Sigmoid colon (tissue), 7 donors: Measurements from ENCODE around the gene FAM184B. TPM values are rescaled to one million over a fixed set of nuclear protein-coding genes. Genes with fewer than 3 reads are reported as not detected.

Source experiments
- DNase-seq: peaks from one replicate; pipeline ENCODE4 v3.0.0-alpha.2; 2019
- H3K27ac ChIP-seq, 4 donors: fragments of 200-600 bp; sonication (generic); one replicate each; pipeline ENCODE4 v1.5.1; 2016 to 2019; ENCODE audit warnings: mild to moderate bottlenecking in 1 of 4
- H3K27me3 ChIP-seq, 3 donors: fragments of 200-600 bp; sonication (generic); one replicate each; pipeline ENCODE4 v1.5.1; 2019; ENCODE audit warnings: mild to moderate bottlenecking in 1 of 3
- H3K36me3 ChIP-seq, 4 donors: fragments of 200-600 bp; sonication (generic); one replicate each; pipeline ENCODE4 v1.5.1; 2016 to 2019
- H3K4me1 ChIP-seq, 4 donors: fragments of 200-600 bp; sonication (generic); one replicate each; pipeline ENCODE4 v1.5.1; 2017 to 2019
- H3K4me3 ChIP-seq, 4 donors: fragments of 200-600 bp; sonication (generic); one replicate each; pipeline ENCODE4 v1.5.1; 2017 to 2019; ENCODE audit warnings: mild to moderate bottlenecking in 2 of 4, moderate library complexity in 1 of 4
- H3K9me3 ChIP-seq, 4 donors: fragments of 200-600 bp in 3 of 4; sonication (generic) in 3 of 4; one replicate each; pipeline versions ENCODE4 v1.5.1 to v1.6.1; 2013 to 2019
- EP300 ChIP-seq, 4 donors: sonication (generic); formaldehyde crosslinking; IDR thresholded peaks; one replicate each; pipeline ENCODE4 v1.6.1; 2017; ENCODE audit warnings: antibody characterized with exemption in 4 of 4
- POLR2A ChIP-seq, 2 donors: fragments of 450-650 bp; IDR thresholded peaks; one replicate each; pipeline ENCODE4 v1.6.1; 2016; ENCODE audit warnings: antibody characterized with exemption in 2 of 2, mild to moderate bottlenecking in 2 of 2, moderate library complexity in 2 of 2
- POLR2AphosphoS5 ChIP-seq, 4 donors: sonication (generic); formaldehyde crosslinking; IDR thresholded peaks; one replicate each; pipeline ENCODE4 v1.6.1; 2017; ENCODE audit warnings: antibody characterized with exemption in 4 of 4
- WGBS, 2 donors: extraction: QIAGEN DNeasy Blood & Tissue Kit; methylation state at CpG; one replicate each; pipeline ENCODE4 v1.1.7; 2013; 5-methylcytosine and 5-hydroxymethylcytosine counted together
- intact Hi-C: fragments of 100-400 bp; cut with DNase I; formaldehyde crosslinking; loops from one replicate; pipeline ENCODE4 v1.15.1; 2023
- polyA plus RNA-seq, 3 donors: library from polyadenylated mRNA; stranded (reverse); fragments of 200-250 nt; gene quantifications; one replicate each; pipeline ENCODE4 v1.2.3, GENCODE V29; 2013
- total RNA-seq, 4 donors: library from RNA; depleted of rRNA; stranded (reverse); fragments of >200 nt; gene quantifications; one replicate each; pipeline ENCODE4 v1.1.0, GENCODE V29; 2016
- TF ChIP-seq, protein P1 (sequence below), 4 experiments: fragments of 450-650 bp in 3 of 4; fragments of 200-600 bp in 1 of 4; IDR thresholded peaks; one replicate each; pipeline ENCODE4 v1.5.1; 2016 to 2019; ENCODE audit warnings: antibody characterized with exemption in 4 of 4, mild to moderate bottlenecking in 3 of 4, moderate library complexity in 2 of 4
- donor health status: healthy with polysubstance abuse.
- donor health status: Bipolar disorder and iron deficiency.
- donor health status: healthy.

FAM184B gene
- total and polyA plus RNA-seq, 7 donors: under 0.01 to 0.23 (median 0.23) TPM; not detected in 4

- no peaks in the 10 kb centered on the region for H3K27me3 ChIP-seq
- H3K36me3 ChIP-seq: peaks cover 33 to 100% (median 74%) of the 10 kb centered on the region in 4 donors
- peaks cover 0 to under 1% (median under 1%) of the 10 kb centered on the region in 4 donors for H3K4me1 ChIP-seq
- H3K4me3 ChIP-seq: no peak overlapping the region
- H3K9me3 ChIP-seq: no peaks in the 10 kb centered on the region
- no peak for DNase-seq
- intact Hi-C loops: no loop called here
- 85 to 86% methylated on average over 2 of the region's 2 CpGs for WGBS, 2 donors
- H3K27ac ChIP-seq: no peak overlapping the region
- TF ChIP-seq POLR2AphosphoS5 (IDR thresholded peaks at IDR 0.05): no peak
- TF ChIP-seq, protein P1, sequence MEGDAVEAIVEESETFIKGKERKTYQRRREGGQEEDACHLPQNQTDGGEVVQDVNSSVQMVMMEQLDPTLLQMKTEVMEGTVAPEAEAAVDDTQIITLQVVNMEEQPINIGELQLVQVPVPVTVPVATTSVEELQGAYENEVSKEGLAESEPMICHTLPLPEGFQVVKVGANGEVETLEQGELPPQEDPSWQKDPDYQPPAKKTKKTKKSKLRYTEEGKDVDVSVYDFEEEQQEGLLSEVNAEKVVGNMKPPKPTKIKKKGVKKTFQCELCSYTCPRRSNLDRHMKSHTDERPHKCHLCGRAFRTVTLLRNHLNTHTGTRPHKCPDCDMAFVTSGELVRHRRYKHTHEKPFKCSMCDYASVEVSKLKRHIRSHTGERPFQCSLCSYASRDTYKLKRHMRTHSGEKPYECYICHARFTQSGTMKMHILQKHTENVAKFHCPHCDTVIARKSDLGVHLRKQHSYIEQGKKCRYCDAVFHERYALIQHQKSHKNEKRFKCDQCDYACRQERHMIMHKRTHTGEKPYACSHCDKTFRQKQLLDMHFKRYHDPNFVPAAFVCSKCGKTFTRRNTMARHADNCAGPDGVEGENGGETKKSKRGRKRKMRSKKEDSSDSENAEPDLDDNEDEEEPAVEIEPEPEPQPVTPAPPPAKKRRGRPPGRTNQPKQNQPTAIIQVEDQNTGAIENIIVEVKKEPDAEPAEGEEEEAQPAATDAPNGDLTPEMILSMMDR (IDR thresholded peaks at IDR 0.05): no peak
- TF ChIP-seq POLR2A (IDR thresholded peaks at IDR 0.05): no peak
- no peak for TF ChIP-seq EP300 (IDR thresholded peaks at IDR 0.05)
Measured at GRCh38 chr4:17624821-17625220, 156.6 kb downstream of the FAM184B start.

DNA sequence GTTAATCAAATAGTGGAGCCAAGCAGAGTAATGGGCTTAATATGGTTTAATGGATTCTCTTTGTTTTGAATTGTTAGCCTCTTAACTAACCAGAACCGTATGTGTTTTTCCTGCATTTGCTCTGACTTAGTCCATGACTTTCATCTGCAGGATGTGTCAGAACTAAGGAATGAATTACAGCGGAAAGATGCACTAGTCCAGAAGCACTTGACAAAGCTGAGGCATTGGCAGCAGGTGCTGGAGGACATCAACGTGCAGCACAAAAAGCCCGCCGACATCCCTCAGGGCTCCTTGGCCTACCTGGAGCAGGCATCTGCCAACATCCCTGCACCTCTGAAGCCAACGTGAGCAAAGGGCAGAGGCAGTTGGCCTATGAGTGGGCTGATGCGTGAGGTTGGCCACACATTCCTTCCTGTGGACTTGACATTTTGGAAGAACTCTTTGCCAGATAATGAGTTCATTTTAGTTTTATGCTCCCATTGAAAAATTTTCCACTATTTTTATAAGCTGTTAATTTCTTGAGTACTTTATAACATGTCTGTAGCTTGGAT, 157.9 kb downstream of the FAM184B start:
- TF ChIP-seq EP300 (IDR thresholded peaks at IDR 0.05) (no peak), POLR2A (IDR thresholded peaks at IDR 0.05) (no peak), POLR2AphosphoS5 (IDR thresholded peaks at IDR 0.05) (no peak)
- TF ChIP-seq, protein P1 (IDR thresholded peaks at IDR 0.05): no peak
- no peaks in the 10 kb centered on the region for H3K27me3 ChIP-seq
- DNase-seq: no peak
- peaks cover 33 to 98% (median 71%) of the 10 kb centered on the region in 4 donors for H3K36me3 ChIP-seq
- H3K4me1 ChIP-seq: peaks cover 0 to 13% (median 12%) of the 10 kb centered on the region in 4 donors
- H3K27ac ChIP-seq: no peak overlapping the region
- H3K9me3 ChIP-seq: no peaks in the 10 kb centered on the region
- 92 to 93% methylated on average over 7 of the region's 7 CpGs for WGBS, 2 donors
- intact Hi-C loops: no loop called here
- H3K4me3 ChIP-seq: no peak overlapping the region

DNA sequence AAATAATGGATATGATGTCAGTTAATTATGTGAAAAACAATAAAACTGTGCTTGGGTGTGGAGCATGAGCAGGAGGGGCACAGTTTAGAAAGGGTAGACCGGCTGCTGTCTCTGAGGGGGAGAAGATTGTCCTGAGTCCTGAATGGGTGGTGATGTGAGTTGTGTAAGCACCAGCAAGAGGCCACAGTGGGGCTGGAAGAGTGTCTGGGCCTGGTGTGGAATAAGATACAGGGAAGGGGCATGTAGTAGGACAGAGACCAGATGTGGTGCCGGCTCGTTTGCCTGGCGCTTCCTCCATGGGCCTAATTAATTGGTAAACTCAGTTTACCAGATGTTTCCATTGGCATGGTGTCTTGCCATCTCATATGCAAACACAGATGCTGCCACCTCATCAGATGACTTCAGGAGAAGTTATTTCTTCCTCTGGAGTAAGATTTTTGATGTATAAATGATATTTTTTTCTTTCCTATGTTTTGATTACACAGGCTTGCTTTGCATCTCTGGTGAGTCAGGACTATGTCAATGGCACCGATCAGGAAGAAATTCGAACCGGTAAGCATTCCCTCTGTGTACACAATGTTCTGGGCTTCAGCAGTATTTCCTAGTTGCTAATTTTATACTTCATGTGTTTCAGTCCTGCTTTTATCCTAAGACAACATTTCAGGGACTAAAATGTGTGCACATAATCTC, 161.9 kb downstream of the FAM184B start:
- Histone ChIP-seq H3K4me3 (no peak overlapping the region), H3K4me1 (peaks cover 0 to 44% (median 41%) of the 10 kb centered on the region in 4 donors), H3K27me3 (no peaks in the 10 kb centered on the region), H3K27ac (no peak overlapping the region), H3K9me3 (no peaks in the 10 kb centered on the region), H3K36me3 (peaks cover 18 to 78% (median 38%) of the 10 kb centered on the region in 4 donors)
- 74 to 87% methylated on average over 7 of the region's 7 CpGs for WGBS, 2 donors
- intact Hi-C loops: loop anchor here (5.0 kb wide), 1 partner anchor 188 kb away; no protein-coding TSS in a partner anchor
- no peak for DNase-seq
- TF ChIP-seq, protein P1 (IDR thresholded peaks at IDR 0.05): no peak
- TF ChIP-seq POLR2AphosphoS5 (IDR thresholded peaks at IDR 0.05) (no peak), POLR2A (IDR thresholded peaks at IDR 0.05) (no peak), EP300 (IDR thresholded peaks at IDR 0.05) (no peak)

DNA sequence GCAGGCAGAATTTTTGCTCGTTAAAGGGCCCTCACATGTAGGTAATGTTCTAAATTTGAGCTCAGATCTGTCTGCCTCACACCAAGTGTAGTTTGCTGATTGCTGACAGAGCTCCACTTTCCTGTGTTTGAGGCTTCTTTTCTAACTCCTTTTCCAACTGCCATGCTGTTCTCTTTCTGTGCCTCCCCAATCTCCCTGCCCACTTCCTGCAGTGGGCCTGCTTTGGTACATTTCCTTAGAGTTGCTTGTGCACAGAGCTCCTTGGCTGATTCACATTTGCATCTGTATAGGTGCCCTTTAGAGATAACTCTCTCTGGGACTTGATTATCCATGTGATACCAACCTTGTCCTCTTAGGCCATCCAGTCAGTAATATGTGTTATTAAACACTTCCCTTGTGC, 162.5 kb downstream of the FAM184B start:
- no peak for TF ChIP-seq POLR2AphosphoS5 (IDR thresholded peaks at IDR 0.05)
- TF ChIP-seq EP300 (IDR thresholded peaks at IDR 0.05): no peak
- TF ChIP-seq, protein P1 (IDR thresholded peaks at IDR 0.05): no peak
- no peak for TF ChIP-seq POLR2A (IDR thresholded peaks at IDR 0.05)
- no peak for DNase-seq
- WGBS, 2 donors: 30 to 59% methylated on average over 1 of the region's 1 CpG
- Histone ChIP-seq H3K4me1 (peaks cover 0 to 44% (median 41%) of the 10 kb centered on the region in 4 donors), H3K27me3 (no peaks in the 10 kb centered on the region), H3K27ac (no peak overlapping the region), H3K4me3 (no peak overlapping the region), H3K36me3 (peaks cover 14 to 71% (median 33%) of the 10 kb centered on the region in 4 donors), H3K9me3 (no peaks in the 10 kb centered on the region)
- intact Hi-C loops: loop anchor here (5.0 kb wide), 1 partner anchor 188 kb away; no protein-coding TSS in a partner anchor
